NCI-H1436 treated with DMSO at 0.1 percent for 48 hours (cell line): ENCODE data around the gene TYROBP.

ENCODE experiments used
- DNase-seq: peaks from one replicate; lab custom pipeline; 2025; lab: John Stamatoyannopoulos, UW

TYROBP gene

GRCh38 chr19:35870124-35870736 is 37.9 kb downstream of the TYROBP start:
- peak; percentile 84 for DNase-seq

GRCh38 chr19:35869327-35870123 is 38.6 kb downstream of the TYROBP start:
- peak; percentile 84 for DNase-seq

GRCh38 chr19:35868823-35869326 is 39.2 kb downstream of the TYROBP start:
- no peak for DNase-seq

- DNase-seq = no peak
Observed at GRCh38 chr19:35868172-35868822, 39.8 kb downstream of the TYROBP start, which contains the start of gene APLP1. TSS of gene APLP1 (plus strand) at chr19:35868574. CDS start at chr19:35868637, 63 bp downstream.

- no peak for DNase-seq
Observed at GRCh38 chr19:35863018-35863417, 45.1 kb downstream of the TYROBP start.

- DNase-seq = no peak
Observed at GRCh38 chr19:35862528-35862927, 45.6 kb downstream of the TYROBP start.

- DNase-seq = no peak
Observed at GRCh38 chr19:35861640-35862160, 46.4 kb downstream of the TYROBP start.

GRCh38 chr19:35860818-35861639 is 47.1 kb downstream of the TYROBP start:
- DNase-seq = no peak

GRCh38 chr19:35860436-35860817 is 47.7 kb downstream of the TYROBP start:
- no peak for DNase-seq

GRCh38 chr19:35859414-35859813 is 48.7 kb downstream of the TYROBP start:
- DNase-seq = no peak

- no peak for DNase-seq
Observed at GRCh38 chr19:35858311-35858710, 49.8 kb downstream of the TYROBP start.

- DNase-seq = no peak
Observed at GRCh38 chr19:35856546-35857149, 51.4 kb downstream of the TYROBP start, which contains the start of gene KIRREL2. TSS of gene KIRREL2 (plus strand) at chr19:35856911. CDS start at chr19:35857120, 209 bp downstream.
